H1 (cell line): ENCODE data around the gene PTGIR. TPM values are rescaled to one million over a fixed set of nuclear protein-coding genes. Genes with fewer than 3 reads are reported as not detected.

Source experiments
- CTBP2 ChIP-seq: IDR thresholded peaks from 2 replicates; pipeline ENCODE4 v1.7.0; 2011; ENCODE audit warnings: borderline replicate concordance, mild to moderate bottlenecking, moderate library complexity, mixed read lengths, low read length; ENCODE audit not compliant: insufficient read depth, insufficient read length
- EZH2 ChIP-seq: fragments of 200-600 bp; sonication (generic); IDR thresholded peaks from 2 replicates; pipeline ENCODE4 v1.7.1; 2012; ENCODE audit warnings: low read depth, mild to moderate bottlenecking, moderate library complexity, low read length, inconsistent platforms; ENCODE audit not compliant: severe bottlenecking
- polyA plus RNA-seq, 7 experiments: library from polyadenylated mRNA; depleted of rRNA in 3 of 7; stranded (reverse) in 5 of 7; unstranded in 2 of 7; fragments of >200 nt in 5 of 7; fragments of 200-250 nt in 2 of 7; gene quantifications; 1 replicate in 5 of 7; 2 replicates in 1 of 7; 4 replicates in 1 of 7; pipeline versions ENCODE4 v1.2.1 to v1.2.3, GENCODE V29; 2011 to 2013; ENCODE audit warnings: missing spikeins in 2 of 7, mixed read lengths in 2 of 7
- total RNA-seq: library from RNA; stranded (reverse); fragmentation: NEBNext Ultra II Directional; extraction: Animal tissue kit (Norgen Biotek cat#: 25700); gene quantifications from 2 replicates; pipeline ENCODE4 v1.2.1, GENCODE V29; 2021

Gene PTGIR
- total and polyA plus RNA-seq, 2 of the 8 experiments (the other 6 are each of a cell fraction or from before 2014, with no cell fraction given): 0.15 TPM; not detected in 1

- peak; percentile 9 for TF ChIP-seq EZH2
- TF ChIP-seq CTBP2: peak; percentile 48
Measured at GRCh38 chr19:46659151-46660007, 34.5 kb upstream of the PTGIR start (continued).
